Ishikawa (cell line): Measurements from ENCODE around the gene MYLK4.

Source experiments
- CREB1 ChIP-seq: IDR thresholded peaks from 2 replicates; pipeline ENCODE4 v1.6.1; 2012; ENCODE audit warnings: low read depth
- EGR1 ChIP-seq: IDR thresholded peaks from 2 replicates; pipeline ENCODE4 v1.6.1; 2012
- MAX ChIP-seq: IDR thresholded peaks from 2 replicates; pipeline ENCODE4 v1.6.1; 2012
- NFIC ChIP-seq: IDR thresholded peaks from 2 replicates; pipeline ENCODE4 v1.6.1; 2012
- RAD21 ChIP-seq: IDR thresholded peaks from 2 replicates; pipeline ENCODE4 v1.6.1; 2012; ENCODE audit warnings: low read depth
- USF1 ChIP-seq: IDR thresholded peaks from 2 replicates; pipeline ENCODE4 v1.6.1; 2012

DNA sequence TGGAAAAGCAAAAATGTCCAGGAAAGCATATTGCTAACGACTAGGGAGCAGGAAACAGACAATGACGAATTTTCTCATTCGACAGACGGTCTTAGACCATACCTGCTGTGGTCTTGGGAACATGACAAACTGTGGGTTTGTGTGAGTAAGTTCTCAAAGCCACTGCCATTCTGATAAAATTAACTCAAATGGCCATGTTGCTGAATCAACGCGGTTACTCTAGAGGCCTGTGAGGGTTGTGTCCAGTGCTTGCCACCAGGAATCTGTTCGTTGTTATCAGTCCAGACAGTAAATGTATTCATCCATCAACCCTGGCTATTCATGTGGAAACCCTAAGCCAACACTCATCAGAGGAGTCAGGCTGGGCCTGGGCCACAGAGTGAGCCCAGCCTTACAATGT lies 124.3 kb downstream of the MYLK4 start:
- no peak for TF ChIP-seq MAX
- TF ChIP-seq NFIC, result no peak
- TF ChIP-seq RAD21, result no peak
- TF ChIP-seq USF1, result no peak
- no peak for TF ChIP-seq CREB1
- TF ChIP-seq EGR1, result no peak
